ENCODE results near the gene GPR87. TPM values are rescaled to one million over a fixed set of nuclear protein-coding genes. Genes with fewer than 3 reads are reported as not detected.

GPR87 gene
- polyA plus RNA-seq, 3 donors = 0.15 TPM; not detected in 2

GRCh38 chr3:151330379-151330778 lies 13.8 kb upstream of the GPR87 start:
- Mint-ChIP-seq H3K27ac (peak overlapping the region; percentile 89 to 96 (median 94)), H3K9me3 (no peaks in the 10 kb centered on the region), H3K36me3 (peaks cover 15 to 24% of the 10 kb centered on the region in 2 donors), H3K4me3 (peak overlapping the region; percentile 42 to 43), H3K4me1 (peaks cover 54% of the 10 kb centered on the region), H3K27me3 (ENCODE audit: low read depth in 3 of 3) (no peaks in the 10 kb centered on the region)
- H3K9ac ChIP-seq (ENCODE audit: insufficient read depth, low read length, poor library complexity, severe bottlenecking) = peak overlapping the region; percentile 11
- H3K4me1 ChIP-seq (ENCODE audit: control insufficient read depth in 1 of 2, insufficient read depth in 2 of 2, low read length in 2 of 2) = peaks cover 46 to 62% of the 10 kb centered on the region in 2 donors
- no peak for TF ChIP-seq CTCF (IDR thresholded peaks at IDR 0.05)
- H3K27ac ChIP-seq (ENCODE audit: low read depth in 1 of 2, low read length in 2 of 2) = peak overlapping the region in 1 of 2 donors; percentile 87
- H3K79me2 ChIP-seq (ENCODE audit: insufficient read depth, low read length) = peaks cover 48% of the 10 kb centered on the region
- H4K20me1 ChIP-seq (ENCODE audit: insufficient read depth, low read length) = peaks cover 27% of the 10 kb centered on the region
- intact Hi-C loops (cut with micrococcal nuclease) = no loop called here
- H3K36me3 ChIP-seq (replicated peaks in 1 of 2; ENCODE audit: control insufficient read depth in 1 of 2, insufficient read depth in 2 of 2, low read length in 2 of 2) = peaks cover 0 to 13% of the 10 kb centered on the region in 2 donors
- H3K9me3 ChIP-seq (replicated peaks in 1 of 2; ENCODE audit: control insufficient read depth in 1 of 2, insufficient read depth in 1 of 2, low read length in 2 of 2) = no peaks in the 10 kb centered on the region
- no peak overlapping the region for H2AFZ ChIP-seq (ENCODE audit: insufficient read depth, low read depth, low read length, poor library complexity, severe bottlenecking)
- DNase-seq = peak in 2 of 3 donors; percentile 65 to 74
- peak overlapping the region; percentile 12 to 99 (median 83) for H3K4me3 ChIP-seq (replicated peaks in 1 of 3; ENCODE audit: low read depth in 2 of 3, low read length in 3 of 3)
- 0% methylated on average over 2 of the region's 4 CpGs for WGBS (ENCODE audit: insufficient coverage)
- peak overlapping the region; percentile 95 for H3K4me2 ChIP-seq (replicated peaks; ENCODE audit: extremely low read depth, low read length, poor library complexity, severe bottlenecking)
- no peaks in the 10 kb centered on the region for H3K27me3 ChIP-seq (ENCODE audit: control insufficient read depth in 2 of 2, insufficient read depth in 2 of 2, low read length in 2 of 2)

GRCh38 chr3:151329363-151329762 lies 12.7 kb upstream of the GPR87 start, which contains the start of gene P2RY13:
Gene P2RY13 (minus strand): TSS chr3:151329549. CDS start chr3:151329528, 21 bp downstream.
- no peaks in the 10 kb centered on the region for H3K9me3 ChIP-seq (replicated peaks in 1 of 2; ENCODE audit: control insufficient read depth in 1 of 2, insufficient read depth in 1 of 2, low read length in 2 of 2)
- H3K4me3 Mint-ChIP-seq = peak within 1 kb of the TSS; percentile 90 to 98
- H3K27ac ChIP-seq (ENCODE audit: low read depth in 1 of 2, low read length in 2 of 2) = peak within 1 kb of the TSS; percentile 47 to 87
- H3K4me3 ChIP-seq (replicated peaks in 1 of 3; ENCODE audit: low read depth in 2 of 3, low read length in 3 of 3) = peak within 1 kb of the TSS; percentile 52 to 99 (median 83)
- peaks cover 27% of the 10 kb centered on the region for H4K20me1 ChIP-seq (ENCODE audit: insufficient read depth, low read length)
- TF ChIP-seq CTCF (IDR thresholded peaks at IDR 0.05) = no peak
- no peaks in the 10 kb centered on the region for H3K27me3 Mint-ChIP-seq (ENCODE audit: low read depth in 3 of 3)
- H3K9ac ChIP-seq (ENCODE audit: insufficient read depth, low read length, poor library complexity, severe bottlenecking) = peak within 1 kb of the TSS; percentile 57
- H3K4me1 ChIP-seq (ENCODE audit: control insufficient read depth in 1 of 2, insufficient read depth in 2 of 2, low read length in 2 of 2) = peaks cover 52 to 72% of the 10 kb centered on the region in 2 donors
- peak within 1 kb of the TSS; percentile 9 for H2AFZ ChIP-seq (ENCODE audit: insufficient read depth, low read depth, low read length, poor library complexity, severe bottlenecking)
- H3K9me3 Mint-ChIP-seq = no peaks in the 10 kb centered on the region
- WGBS (ENCODE audit: insufficient coverage) = no CpG with 5 or more reads among the region's 1 CpG
- peak within 1 kb of the TSS; percentile 89 to 96 (median 95) for H3K27ac Mint-ChIP-seq
- intact Hi-C loops (cut with micrococcal nuclease) = loop anchor here (5.0 to 10.0 kb wide), 2 partner anchors 53 to 55 kb away; partner anchors contain the start of gene P2RY12 (in 2 of the 2)
- H3K36me3 ChIP-seq (replicated peaks in 1 of 2; ENCODE audit: control insufficient read depth in 1 of 2, insufficient read depth in 2 of 2, low read length in 2 of 2) = peaks cover 0 to 13% of the 10 kb centered on the region in 2 donors
- peak; percentile 52 to 86 (median 75) for DNase-seq
- peaks cover 15 to 24% of the 10 kb centered on the region in 2 donors for H3K36me3 Mint-ChIP-seq
- peaks cover 65% of the 10 kb centered on the region for H3K4me1 Mint-ChIP-seq
- H3K4me2 ChIP-seq (replicated peaks; ENCODE audit: extremely low read depth, low read length, poor library complexity, severe bottlenecking) = peak within 1 kb of the TSS; percentile 95
- H3K79me2 ChIP-seq (ENCODE audit: insufficient read depth, low read length) = peaks cover 54% of the 10 kb centered on the region
- H3K27me3 ChIP-seq (ENCODE audit: control insufficient read depth in 2 of 2, insufficient read depth in 2 of 2, low read length in 2 of 2) = no peaks in the 10 kb centered on the region
